KOPT-K1 (cell line): ENCODE measurements around the gene AP4M1.

Experiments used
- H3K27ac ChIP-seq: fragments of 200-600 bp; sonication (generic); 2 replicates; pipeline ENCODE4 v1.5.1; 2016; ENCODE audit warnings: antibody characterized with exemption, mild to moderate bottlenecking, low read depth, low read length; ENCODE audit not compliant: poor library complexity, severe bottlenecking
- H3K36me3 ChIP-seq: fragments of 200-600 bp; sonication (generic); 2 replicates; pipeline ENCODE4 v1.5.1; 2017; ENCODE audit warnings: antibody characterized with exemption, mild to moderate bottlenecking, low read length, moderate library complexity; ENCODE audit not compliant: insufficient read depth
- H3K9me3 ChIP-seq: fragments of 200-600 bp; sonication (generic); 2 replicates; pipeline ENCODE4 v1.5.1; 2017; ENCODE audit warnings: antibody characterized with exemption, low read length, mild to moderate bottlenecking; ENCODE audit not compliant: insufficient read depth, poor library complexity, severe bottlenecking

Gene AP4M1

GRCh38 chr7:100153708-100154535 is 52.5 kb downstream of the AP4M1 start:
- peaks cover 61% of the 10 kb centered on the region for H3K36me3 ChIP-seq
- no peak overlapping the region for H3K27ac ChIP-seq
- no peaks in the 10 kb centered on the region for H3K9me3 ChIP-seq

DNA sequence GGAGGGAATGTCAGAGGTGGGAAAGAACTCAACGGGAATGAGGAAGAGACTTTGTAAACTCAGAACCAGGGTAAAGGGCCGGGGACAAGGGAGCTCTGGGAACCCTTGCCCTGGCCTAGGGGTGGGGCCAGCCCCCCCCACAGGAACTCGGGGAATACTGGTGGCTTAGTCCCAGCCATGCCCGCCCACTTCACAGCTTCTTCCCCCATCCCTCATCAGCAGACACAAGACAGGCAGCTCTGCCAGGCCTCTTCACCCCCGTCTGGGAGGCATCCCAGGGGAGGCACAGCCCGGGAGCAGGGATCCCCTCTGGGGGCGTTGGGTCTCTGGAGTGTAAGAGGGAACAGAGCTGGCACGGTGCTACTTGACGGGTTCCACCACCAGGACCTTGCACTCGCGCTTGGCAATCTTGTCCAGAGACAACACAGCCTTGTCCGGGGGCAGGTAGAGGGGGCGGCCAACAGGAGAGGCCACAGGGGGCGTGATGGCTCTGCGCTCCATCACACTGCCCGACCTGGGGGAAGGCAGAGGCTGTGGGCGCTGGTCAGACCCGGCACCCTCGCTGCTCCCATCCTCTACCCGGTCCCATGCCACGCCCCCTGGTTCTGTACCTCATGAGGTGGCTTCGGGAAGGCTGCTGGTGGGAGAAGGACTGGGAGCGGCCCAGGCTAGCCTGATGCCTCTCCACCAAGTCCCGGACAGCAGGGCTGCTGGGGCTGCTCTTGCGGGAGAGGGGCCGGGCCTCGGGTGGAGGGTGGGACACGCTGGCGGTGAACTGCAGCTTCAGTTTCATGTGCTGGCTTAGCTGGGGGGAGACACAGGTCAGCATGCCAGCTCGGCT is 53.4 kb downstream of the AP4M1 start:
- Histone ChIP-seq H3K9me3 (no peaks in the 10 kb centered on the region), H3K27ac (no peak overlapping the region), H3K36me3 (peaks cover 61% of the 10 kb centered on the region)

GRCh38 chr7:100155553-100156317 is 54.3 kb downstream of the AP4M1 start:
- Histone ChIP-seq H3K9me3 (no peaks in the 10 kb centered on the region), H3K36me3 (peaks cover 61% of the 10 kb centered on the region), H3K27ac (peak overlapping the region; percentile 84)

DNA sequence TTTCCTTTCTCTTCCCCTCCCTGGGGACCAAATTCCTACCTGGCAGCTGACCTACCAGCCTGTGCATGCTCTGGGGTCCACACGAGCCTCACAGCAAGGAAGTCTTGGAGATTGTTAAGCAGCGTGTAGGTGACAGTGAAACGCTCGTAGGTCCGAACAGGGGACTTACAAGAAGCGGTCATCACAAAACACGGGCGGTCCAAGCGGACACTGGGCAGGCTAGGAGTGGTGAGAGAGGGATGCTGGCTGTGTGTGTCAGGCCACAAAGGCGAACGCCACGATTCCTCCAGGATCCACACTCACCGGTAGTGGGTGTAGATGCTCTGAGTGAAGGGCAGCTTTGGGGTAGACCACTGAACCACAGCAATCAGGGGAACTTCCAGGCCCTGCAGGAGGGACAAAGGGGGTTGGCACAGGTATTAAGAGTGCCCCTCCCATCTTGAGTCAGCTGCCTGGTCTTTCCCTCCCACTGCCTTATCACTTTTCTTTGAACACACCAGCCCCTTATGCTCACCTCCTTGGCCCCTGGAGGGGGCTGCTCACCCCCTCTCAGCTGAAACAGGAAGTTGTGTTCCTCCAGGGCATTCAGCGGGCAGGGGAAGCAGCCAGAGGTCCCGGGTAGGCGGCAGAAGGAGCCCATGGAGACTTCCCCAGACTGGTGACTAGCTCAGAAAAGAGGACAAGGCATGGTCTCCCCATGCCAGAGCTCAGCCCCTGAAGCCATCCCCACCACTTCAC is 55.1 kb downstream of the AP4M1 start:
- Histone ChIP-seq H3K36me3 (peaks cover 61% of the 10 kb centered on the region), H3K9me3 (no peaks in the 10 kb centered on the region), H3K27ac (peak overlapping the region; percentile 84)

- Histone ChIP-seq H3K36me3 (peaks cover 56% of the 10 kb centered on the region), H3K9me3 (no peaks in the 10 kb centered on the region), H3K27ac (peak overlapping the region; percentile 84)
Observed at GRCh38 chr7:100157069-100157333, 55.6 kb downstream of the AP4M1 start.

DNA sequence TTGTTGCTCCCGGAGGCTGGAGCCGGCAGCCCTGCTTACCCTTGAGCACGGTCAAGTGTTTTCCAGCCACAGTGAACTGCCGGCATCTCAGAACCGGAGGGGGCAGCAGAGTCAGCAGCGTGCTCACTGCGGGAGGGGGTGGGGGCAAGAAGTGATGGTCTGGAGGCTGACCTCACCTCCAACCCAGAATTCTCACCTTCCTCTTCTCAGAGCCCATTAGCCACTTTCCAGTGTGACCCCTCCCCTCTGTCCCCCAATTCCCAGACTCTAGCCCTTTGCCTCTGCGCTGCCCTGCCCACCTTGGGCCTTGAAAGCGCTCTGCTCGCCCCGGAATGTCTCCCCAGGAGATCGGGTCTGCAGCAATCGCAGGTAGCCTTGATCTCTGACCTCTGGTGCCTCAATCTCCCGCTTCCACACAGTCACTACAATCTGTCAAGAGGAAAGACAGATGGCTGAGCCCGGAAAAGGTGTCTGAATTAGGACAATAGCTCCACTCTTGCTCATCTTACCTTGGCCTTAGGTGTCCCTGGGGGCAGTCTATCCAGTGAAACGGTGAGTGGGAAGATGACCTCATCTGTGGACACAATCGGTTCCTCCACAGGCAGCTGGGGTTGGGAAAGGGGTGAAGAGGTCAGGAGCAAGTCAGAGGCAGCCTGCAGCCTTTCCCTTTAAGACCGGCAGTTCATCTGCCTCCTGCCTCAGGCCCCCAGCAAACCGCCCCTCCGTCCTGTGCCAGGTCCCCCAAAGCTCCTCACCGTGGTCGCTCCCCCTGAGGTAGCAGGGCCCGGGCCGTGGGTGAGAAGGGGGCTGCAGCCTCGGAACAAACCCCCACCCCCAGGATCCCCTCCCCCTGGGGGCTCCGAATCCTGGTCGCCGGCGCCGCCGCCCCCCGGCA is 56.1 kb downstream of the AP4M1 start:
- no peaks in the 10 kb centered on the region for H3K9me3 ChIP-seq
- H3K36me3 ChIP-seq: peaks cover 50% of the 10 kb centered on the region
- peak overlapping the region; percentile 84 for H3K27ac ChIP-seq
